HEK293 (cell line): ENCODE results near the gene MAPT.

ENCODE experiments used
- CTCF ChIA-PET: fragments of 350-600 bp; formaldehyde crosslinking; extraction: SDS; loops from one replicate; lab custom pipeline; 2021; ENCODE audit warnings: antibody characterized with exemption; lab: Yijun Ruan, JAX
- POLR2A ChIA-PET: fragments of 300-600 bp; formaldehyde crosslinking; extraction: SDS; loops from one replicate; lab custom pipeline; 2020; ENCODE audit warnings: antibody characterized with exemption, inconsistent platforms; lab: Yijun Ruan, JAX
- H3K27ac ChIP-seq: fragments of 200-500 bp; sonication (Bioruptor generic); 2 replicates; pipeline ENCODE4 v1.5.1; 2014; ENCODE audit warnings: low read depth, low read length, control low read depth, inconsistent platforms; ENCODE audit errors: extremely low read depth
- H3K36me3 ChIP-seq, 2 experiments: fragments of 200-500 bp in 1 of 2; sonication (Bioruptor generic) in 1 of 2; 1 replicate in 1 of 2; 2 replicates in 1 of 2; pipeline ENCODE4 v1.5.1; 2014 to 2017; ENCODE audit warnings: inconsistent platforms in 2 of 2, low read length in 2 of 2; ENCODE audit not compliant: control insufficient read depth in 2 of 2, insufficient read depth in 1 of 2
- H3K4me1 ChIP-seq: fragments of 200-500 bp; sonication (Bioruptor generic); 2 replicates; pipeline ENCODE4 v1.5.1; 2014; ENCODE audit warnings: mild to moderate bottlenecking, low read length, inconsistent platforms; ENCODE audit not compliant: control insufficient read depth, insufficient read depth
- H3K4me3 ChIP-seq: 2 replicates; pipeline ENCODE4 v1.5.1; 2011; ENCODE audit warnings: low read depth, mild to moderate bottlenecking, control low read depth, low read length, moderate library complexity
- H3K9me3 ChIP-seq: fragments of 200-500 bp; sonication (Bioruptor generic); 2 replicates; pipeline ENCODE4 v1.5.1; 2014; ENCODE audit warnings: low read depth, low read length, inconsistent platforms; ENCODE audit not compliant: control insufficient read depth, insufficient read depth
- ATF2 ChIP-seq: fragments of 450-650 bp; formaldehyde crosslinking; IDR thresholded peaks from 2 replicates; pipeline ENCODE4 v1.5.1; 2016; ENCODE audit warnings: missing biosample characterization, missing genetic modification characterization, low read depth
- HOXA7 ChIP-seq: sonication (generic); formaldehyde crosslinking; IDR thresholded peaks from 2 replicates; pipeline ENCODE4 v1.8.1; 2022; ENCODE audit warnings: missing genetic modification reagents, borderline replicate concordance
- MZF1 ChIP-seq: fragments of 450-650 bp; formaldehyde crosslinking; IDR thresholded peaks from 2 replicates; pipeline ENCODE4 v1.5.1; 2017; ENCODE audit warnings: missing biosample characterization, missing genetic modification characterization, borderline replicate concordance
- OSR2 ChIP-seq: fragments of 450-650 bp; formaldehyde crosslinking; IDR thresholded peaks from 2 replicates; pipeline ENCODE4 v1.5.1; 2016; ENCODE audit warnings: missing biosample characterization, missing genetic modification characterization
- OVOL3 ChIP-seq: fragments of 450-650 bp; formaldehyde crosslinking; IDR thresholded peaks from 2 replicates; pipeline ENCODE4 v1.5.1; 2016; ENCODE audit warnings: missing biosample characterization, missing genetic modification characterization
- SALL2 ChIP-seq: fragments of 450-650 bp; formaldehyde crosslinking; IDR thresholded peaks from 2 replicates; pipeline ENCODE4 v1.5.0; 2017; ENCODE audit warnings: missing biosample characterization, mild to moderate bottlenecking, missing genetic modification characterization, borderline replicate concordance
- ZBTB10 ChIP-seq: fragments of 450-650 bp; formaldehyde crosslinking; IDR thresholded peaks from 2 replicates; pipeline ENCODE4 v1.5.1; 2016; ENCODE audit warnings: missing biosample characterization, missing genetic modification characterization
- ZBTB21 ChIP-seq: fragments of 450-650 bp; formaldehyde crosslinking; IDR thresholded peaks from 2 replicates; pipeline ENCODE4 v1.5.1; 2017; ENCODE audit warnings: missing biosample characterization, missing genetic modification characterization
- ZFP37 ChIP-seq: fragments of 450-650 bp; formaldehyde crosslinking; IDR thresholded peaks from 2 replicates; pipeline ENCODE4 v1.5.1; 2016; ENCODE audit warnings: missing biosample characterization, missing genetic modification characterization
- ZNF155 ChIP-seq: fragments of 450-650 bp; formaldehyde crosslinking; IDR thresholded peaks from 2 replicates; pipeline ENCODE4 v1.5.1; 2016; ENCODE audit warnings: missing biosample characterization, missing genetic modification characterization
- ZNF174 ChIP-seq: fragments of 450-650 bp; formaldehyde crosslinking; IDR thresholded peaks from 2 replicates; pipeline ENCODE4 v1.5.0; 2017; ENCODE audit warnings: missing biosample characterization, mild to moderate bottlenecking, missing genetic modification characterization
- ZNF202 ChIP-seq: fragments of 450-650 bp; formaldehyde crosslinking; IDR thresholded peaks from 2 replicates; pipeline ENCODE4 v1.5.1; 2016; ENCODE audit warnings: missing biosample characterization, missing genetic modification characterization, borderline replicate concordance
- ZNF211 ChIP-seq: fragments of 450-650 bp; formaldehyde crosslinking; IDR thresholded peaks from 2 replicates; pipeline ENCODE4 v1.5.1; 2016; ENCODE audit warnings: low read depth, missing biosample characterization, missing genetic modification characterization
- ZNF350 ChIP-seq: fragments of 450-650 bp; formaldehyde crosslinking; IDR thresholded peaks from 2 replicates; pipeline ENCODE4 v1.5.0; 2017; ENCODE audit warnings: missing biosample characterization, mild to moderate bottlenecking, missing genetic modification characterization
- ZNF354C ChIP-seq: fragments of 450-650 bp; formaldehyde crosslinking; IDR thresholded peaks from 2 replicates; pipeline ENCODE4 v1.5.1; 2016; ENCODE audit warnings: missing biosample characterization, missing genetic modification characterization, low read depth, borderline replicate concordance
- ZNF645 ChIP-seq: fragments of 450-650 bp; formaldehyde crosslinking; IDR thresholded peaks from 2 replicates; pipeline ENCODE4; 2016; ENCODE audit warnings: missing biosample characterization, missing genetic modification characterization
- ZNF768 ChIP-seq: fragments of 450-650 bp; formaldehyde crosslinking; IDR thresholded peaks from 2 replicates; pipeline ENCODE4 v1.5.1; 2018; ENCODE audit warnings: missing biosample characterization, mild to moderate bottlenecking, missing genetic modification characterization
- ZNF837 ChIP-seq: fragments of 450-650 bp; formaldehyde crosslinking; IDR thresholded peaks from 2 replicates; pipeline ENCODE4 v1.5.1; 2016; ENCODE audit warnings: missing biosample characterization, missing genetic modification characterization
- ZSCAN5A ChIP-seq: fragments of 450-650 bp; formaldehyde crosslinking; IDR thresholded peaks from 2 replicates; pipeline ENCODE4 v1.5.1; 2016; ENCODE audit warnings: missing biosample characterization, missing genetic modification characterization

Gene MAPT

GRCh38 chr17:45918241-45918745 lies 23.9 kb downstream of the MAPT start:
- Histone ChIP-seq H3K9me3 (no peaks in the 10 kb centered on the region), H3K4me1 (no peaks in the 10 kb centered on the region), H3K4me3 (no peak overlapping the region), H3K36me3 (no peaks in the 10 kb centered on the region), H3K27ac (no peak overlapping the region)
- CTCF ChIA-PET, result interaction anchor here (1.0 to 1.4 kb wide), 2 partner anchors 24 to 30 kb away, joined by 3 read pairs; partner anchors contain the start of gene MAPT
- peak; percentile 67; the same call in 1 of the 2 replicates for TF ChIP-seq ZNF768 (tag by site-specific recombination)
- no peak for TF ChIP-seq OSR2 (tag by site-specific recombination)
- TF ChIP-seq ATF2 (tag by site-specific recombination), result no peak
- TF ChIP-seq SALL2 (tag by site-specific recombination), result no peak
- no peak for TF ChIP-seq ZNF837 (tag by site-specific recombination)
- POLR2A ChIA-PET, result no interaction called here

GRCh38 chr17:45919136-45919535 lies 24.8 kb downstream of the MAPT start:
- TF ChIP-seq ZNF174 (tag by site-specific recombination) (no peak), ZNF350 (tag by site-specific recombination) (no peak), ZBTB10 (tag by site-specific recombination) (no peak), ZBTB21 (tag by site-specific recombination) (no peak), ZNF645 (no peak), OVOL3 (no peak), HOXA7 (CRISPR knock-in tag) (no peak), ZNF211 (tag by site-specific recombination) (no peak), ZFP37 (tag by site-specific recombination) (no peak)
- Histone ChIP-seq H3K4me3 (no peak overlapping the region), H3K9me3 (no peaks in the 10 kb centered on the region), H3K36me3 (no peaks in the 10 kb centered on the region), H3K4me1 (no peaks in the 10 kb centered on the region), H3K27ac (no peak overlapping the region)
- ChIA-PET CTCF (interaction anchor here (1.0 to 1.4 kb wide), 2 partner anchors 24 to 30 kb away, joined by 3 read pairs; partner anchors contain the start of gene MAPT), POLR2A (no interaction called here)

GRCh38 chr17:45920083-45920482 lies 25.7 kb downstream of the MAPT start:
- CTCF ChIA-PET, result interaction anchor here (0.6 to 1.3 kb wide), 2 partner anchors 29 to 450 kb away, joined by 3 to 6 read pairs; no protein-coding TSS in a partner anchor
- no peak overlapping the region for H3K4me3 ChIP-seq
- POLR2A ChIA-PET, result no interaction called here
- no peak for TF ChIP-seq ZNF202 (tag by site-specific recombination)
- no peak for TF ChIP-seq MZF1
- TF ChIP-seq ZSCAN5A (tag by site-specific recombination), result no peak
- no peak for TF ChIP-seq ZNF155 (tag by site-specific recombination)
- TF ChIP-seq ZNF354C (tag by site-specific recombination), result no peak

More at GRCh38 chr17:45920083-45920482, 25.7 kb downstream of the MAPT start:
- Histone ChIP-seq H3K4me1 (no peaks in the 10 kb centered on the region), H3K27ac (no peak overlapping the region), H3K36me3 (no peaks in the 10 kb centered on the region), H3K9me3 (no peaks in the 10 kb centered on the region)
